ENCODE data around the gene MYL4.

Gene MYL4

DNA sequence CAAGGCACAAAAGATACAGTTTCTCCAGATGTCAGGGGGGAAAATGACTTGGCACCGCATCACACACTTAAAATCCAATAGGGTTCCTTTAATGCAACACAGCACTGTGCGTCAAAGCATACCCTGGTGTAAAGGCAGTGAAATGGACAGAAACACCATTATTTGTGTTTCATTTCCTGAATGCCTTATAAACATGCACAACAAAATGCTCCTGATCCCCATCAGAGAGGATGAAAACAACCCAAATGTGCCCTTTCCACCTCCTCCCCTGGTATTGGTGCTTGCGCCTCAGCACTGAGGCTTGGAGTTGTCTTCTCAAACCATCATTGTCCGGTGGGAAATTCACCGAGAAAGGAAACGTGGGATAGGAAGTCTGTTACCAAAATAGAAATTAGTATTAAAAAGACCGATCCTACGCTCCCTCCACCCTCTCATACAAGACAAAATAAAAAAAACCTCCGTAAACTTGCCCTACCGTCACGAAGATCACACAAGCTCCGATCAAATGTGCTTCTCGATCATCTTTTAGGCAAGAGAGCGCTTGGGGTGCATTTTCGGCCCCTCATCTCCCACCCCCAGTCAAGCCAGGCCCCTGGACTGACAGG, 20.8 kb upstream of the MYL4 start:
- no peak for TF ChIP-seq CTCF (conservative IDR thresholded peaks at IDR 0.05; ENCODE audit: low read length)
- DNase-seq (ENCODE audit: low read depth): peak; percentile 57
- peak overlapping the region; percentile 87 for H3K4me3 ChIP-seq (ENCODE audit: low read length)

GRCh38 chr17:47188876-47189731, 20.0 kb upstream of the MYL4 start, which contains the start of gene CDC27:
Gene CDC27, minus strand, starts transcription at chr17:47189295. Its CDS starts 123 bp downstream, at chr17:47189172.
- DNase-seq (ENCODE audit: low read depth): peak; percentile 95
- H3K4me3 ChIP-seq (ENCODE audit: low read length): peak within 1 kb of the TSS; percentile 87
- no peak for TF ChIP-seq CTCF (conservative IDR thresholded peaks at IDR 0.05; ENCODE audit: low read length)

- TF ChIP-seq CTCF (conservative IDR thresholded peaks at IDR 0.05; ENCODE audit: low read length): no peak
- no peak for DNase-seq (ENCODE audit: low read depth)
- H3K4me3 ChIP-seq (ENCODE audit: low read length): peak overlapping the region; percentile 61
Observed at GRCh38 chr17:47189732-47190237, 19.4 kb upstream of the MYL4 start.

DNA sequence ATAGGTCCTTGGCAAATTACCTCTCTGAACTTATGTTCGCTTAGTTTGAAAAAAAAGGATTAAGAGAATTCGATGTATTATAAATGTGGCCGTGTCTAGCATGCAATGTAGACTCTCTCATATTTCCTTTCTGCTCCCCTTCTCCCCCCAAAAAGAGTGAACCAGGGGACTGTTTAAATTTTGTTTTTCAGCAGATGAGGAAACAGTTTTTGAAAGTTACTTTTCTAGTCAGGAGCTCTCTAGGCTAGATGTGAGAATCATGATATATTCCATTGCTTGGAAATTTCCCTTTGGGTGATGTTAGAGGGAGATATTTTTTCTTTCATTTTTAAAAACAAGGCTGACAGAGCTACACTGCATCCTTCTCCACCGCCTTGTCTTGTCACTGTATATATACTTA, 18.9 kb upstream of the MYL4 start:
- TF ChIP-seq CTCF (conservative IDR thresholded peaks at IDR 0.05; ENCODE audit: low read length): no peak
- H3K4me3 ChIP-seq (ENCODE audit: low read length): no peak overlapping the region
- no peak for DNase-seq (ENCODE audit: low read depth)

GRCh38 chr17:47190770-47191169, 18.4 kb upstream of the MYL4 start:
- TF ChIP-seq CTCF (conservative IDR thresholded peaks at IDR 0.05; ENCODE audit: low read length): no peak
- no peak for DNase-seq (ENCODE audit: low read depth)

GRCh38 chr17:47192554-47192953, 16.6 kb upstream of the MYL4 start:
- no peak overlapping the region for H3K4me3 ChIP-seq (ENCODE audit: low read length)
- DNase-seq (ENCODE audit: low read depth): peak; percentile 72
- TF ChIP-seq CTCF (conservative IDR thresholded peaks at IDR 0.05; ENCODE audit: low read length): no peak

More at GRCh38 chr17:47190770-47191169, 18.4 kb upstream of the MYL4 start:
- no peak overlapping the region for H3K4me3 ChIP-seq (ENCODE audit: low read length)
